SH-SY5Y (cell line): ENCODE data around the gene OR10AD1.

Source experiments
- GATA2 ChIP-seq: IDR thresholded peaks from 2 replicates; pipeline ENCODE4 v1.6.1; 2011; ENCODE audit warnings: mild to moderate bottlenecking, low read depth, low read length
- GATA3 ChIP-seq: IDR thresholded peaks from 2 replicates; pipeline ENCODE4 v1.6.1; 2011; ENCODE audit warnings: low read depth, mild to moderate bottlenecking, low read length, moderate library complexity

GRCh38 chr12:48216785-48217184 is 13.7 kb upstream of the OR10AD1 start:
- no peak for TF ChIP-seq GATA2
- no peak for TF ChIP-seq GATA3
